Measurements from ENCODE around the gene DGAT2. TPM values are rescaled to one million over a fixed set of nuclear protein-coding genes. Genes with fewer than 3 reads are reported as not detected.
A peak's percentile ranks its signal among the peaks of the same experiment; 100 is the strongest.

The DGAT2 gene
- total and polyA plus RNA-seq, 4 donors: 57.2 to 152 (median 108) TPM

GRCh38 chr11:75768909-75769771 is 562 bp downstream of the DGAT2 start:
- TF ChIP-seq YY1 (IDR thresholded peaks at IDR 0.05) (no peak), SP1 (IDR thresholded peaks at IDR 0.05) (no peak), HNF4A (conservative IDR thresholded peaks at IDR 0.05) (peak in 1 of 2 donors; percentile 6), ATF3 (IDR thresholded peaks at IDR 0.05) (no peak), RXRA (IDR thresholded peaks at IDR 0.05) (no peak), HNF4G (IDR thresholded peaks at IDR 0.05) (no peak), FOXA1 (IDR thresholded peaks at IDR 0.05) (no peak), FOXA2 (IDR thresholded peaks at IDR 0.05) (no peak), RAD21 (IDR thresholded peaks at IDR 0.05) (peak in 1 of 2 donors; percentile 29)
- H3K4me3 ChIP-seq (ENCODE audit: low read depth in 1 of 3, low read length in 3 of 3): peak overlapping the region; percentile 65 to 86 (median 80)
- no peak for DNase-seq (ENCODE audit: low spot score)
- H3K4me1 ChIP-seq (ENCODE audit: control insufficient read depth in 4 of 4, insufficient read depth in 4 of 4, low read length in 3 of 4): peaks cover 0 to 60% (median 41%) of the 10 kb centered on the region in 4 donors
- peak overlapping the region; percentile 72 to 77 for H3K9ac ChIP-seq (ENCODE audit: low read depth in 1 of 2, low read length in 2 of 2)
- no peaks in the 10 kb centered on the region for H3K36me3 ChIP-seq (ENCODE audit: control insufficient read depth in 4 of 4, insufficient read depth in 3 of 4, low read depth in 1 of 4, low read length in 3 of 4)
- H3K9me3 ChIP-seq (ENCODE audit: control insufficient read depth in 4 of 4, low read length in 3 of 4): no peaks in the 10 kb centered on the region
- no peaks in the 10 kb centered on the region for H3K27me3 ChIP-seq (ENCODE audit: control insufficient read depth in 4 of 4, insufficient read depth in 4 of 4, low read length in 3 of 4)
- 7% methylated on average over 46 of the region's 46 CpGs for WGBS
- peak overlapping the region; percentile 85 to 92 for H3K27ac ChIP-seq (ENCODE audit: low read depth in 1 of 2, low read length in 2 of 2)

- no peaks in the 10 kb centered on the region for H3K9me3 ChIP-seq (ENCODE audit: control insufficient read depth in 4 of 4, low read length in 3 of 4)
- H3K36me3 ChIP-seq (ENCODE audit: control insufficient read depth in 4 of 4, insufficient read depth in 3 of 4, low read depth in 1 of 4, low read length in 3 of 4): peaks cover 0 to 4% (median 1%) of the 10 kb centered on the region in 4 donors
- H3K4me3 ChIP-seq (ENCODE audit: low read depth in 1 of 3, low read length in 3 of 3): peak overlapping the region in 2 of 3 donors; percentile 45 to 86
- no peak for DNase-seq (ENCODE audit: low spot score)
- H3K27ac ChIP-seq (ENCODE audit: low read depth in 1 of 2, low read length in 2 of 2): no peak overlapping the region
- no peaks in the 10 kb centered on the region for H3K27me3 ChIP-seq (ENCODE audit: control insufficient read depth in 4 of 4, insufficient read depth in 4 of 4, low read length in 3 of 4)
- H3K4me1 ChIP-seq (ENCODE audit: control insufficient read depth in 4 of 4, insufficient read depth in 4 of 4, low read length in 3 of 4): peaks cover 0 to 64% (median 43%) of the 10 kb centered on the region in 4 donors
- no peak for TF ChIP-seq HNF4A (conservative IDR thresholded peaks at IDR 0.05)
- TF ChIP-seq JUND (IDR thresholded peaks at IDR 0.05): no peak
- no peak for TF ChIP-seq MAX (IDR thresholded peaks at IDR 0.05)
- TF ChIP-seq ATF3 (IDR thresholded peaks at IDR 0.05): no peak
- TF ChIP-seq YY1 (IDR thresholded peaks at IDR 0.05): no peak
- no peak for TF ChIP-seq HNF4G (IDR thresholded peaks at IDR 0.05)
- TF ChIP-seq FOXA2 (IDR thresholded peaks at IDR 0.05): no peak
- WGBS: 34% methylated on average over 5 of the region's 5 CpGs
- H3K9ac ChIP-seq (ENCODE audit: low read depth in 1 of 2, low read length in 2 of 2): peak overlapping the region; percentile 11 to 42
Measured at GRCh38 chr11:75770102-75770501, 1.5 kb downstream of the DGAT2 start.

- no peak overlapping the region for H3K4me3 ChIP-seq (ENCODE audit: low read depth in 1 of 3, low read length in 3 of 3)
- no peak for DNase-seq (ENCODE audit: low spot score)
- WGBS: 76% methylated on average over 6 of the region's 6 CpGs
- no peaks in the 10 kb centered on the region for H3K27me3 ChIP-seq (ENCODE audit: control insufficient read depth in 4 of 4, insufficient read depth in 4 of 4, low read length in 3 of 4)
- H3K36me3 ChIP-seq (ENCODE audit: control insufficient read depth in 4 of 4, insufficient read depth in 3 of 4, low read depth in 1 of 4, low read length in 3 of 4): peaks cover 0 to 4% (median 2%) of the 10 kb centered on the region in 4 donors
- no peaks in the 10 kb centered on the region for H3K9me3 ChIP-seq (ENCODE audit: control insufficient read depth in 4 of 4, low read length in 3 of 4)
- peaks cover 0 to 67% (median 46%) of the 10 kb centered on the region in 4 donors for H3K4me1 ChIP-seq (ENCODE audit: control insufficient read depth in 4 of 4, insufficient read depth in 4 of 4, low read length in 3 of 4)
- TF ChIP-seq HNF4A (conservative IDR thresholded peaks at IDR 0.05) (no peak), RXRA (IDR thresholded peaks at IDR 0.05) (peak in 1 of 2 donors; percentile 11), JUND (IDR thresholded peaks at IDR 0.05) (peak in 1 of 2 donors; percentile 27), RAD21 (IDR thresholded peaks at IDR 0.05) (peak in 1 of 2 donors; percentile 23), FOXA2 (IDR thresholded peaks at IDR 0.05) (no peak), ZBTB33 (IDR thresholded peaks at IDR 0.05) (no peak), YY1 (IDR thresholded peaks at IDR 0.05) (no peak), NR2F2 (IDR thresholded peaks at IDR 0.05) (no peak)
- H3K9ac ChIP-seq (ENCODE audit: low read depth in 1 of 2, low read length in 2 of 2): no peak overlapping the region
- peak overlapping the region; percentile 10 to 79 for H3K27ac ChIP-seq (ENCODE audit: low read depth in 1 of 2, low read length in 2 of 2)
Measured at GRCh38 chr11:75771646-75772410, 3.2 kb downstream of the DGAT2 start.

All from liver (tissue), 9 donors.